Esophagus mucosa (tissue), 1 donor: ENCODE data around the gene ANAPC4. TPM values are rescaled to one million over a fixed set of nuclear protein-coding genes. Genes with fewer than 3 reads are reported as not detected.
"Not testable (repeated sequence)": the region's sequence is repeated elsewhere in the genome, so short reads cannot be mapped to it uniquely, and the experiment has no call there.

Source experiments
- ATAC-seq: fragments of 200-7000 bp; cut with Tn5 transposase; one replicate; pipeline ENCODE4 v1.9.1; 2020
- total RNA-seq: library from RNA; stranded (reverse); gene quantifications from one replicate; pipeline ENCODE4 v1.2.4, GENCODE V29; 2023
- donor health status: DM: yes; HTN: yes; CAD: no.

ANAPC4 gene
- 19.9 TPM for total RNA-seq

- peak; percentile 98 for ATAC-seq
Measured at GRCh38 chr4:25376754-25377571, at the start of gene ANAPC4. Gene ANAPC4, plus strand, starts transcription at chr4:25377263. Its CDS starts 165 bp downstream, at chr4:25377428.

GRCh38 chr4:25328463-25328862 lies 48.6 kb upstream of the ANAPC4 start:
- not testable (repeated sequence) for ATAC-seq

GRCh38 chr4:25330335-25330734 lies 46.7 kb upstream of the ANAPC4 start:
- ATAC-seq: no peak

GRCh38 chr4:25330905-25331808 lies 45.9 kb upstream of the ANAPC4 start:
- ATAC-seq: no peak

GRCh38 chr4:25343671-25344070 lies 33.4 kb upstream of the ANAPC4 start:
- no peak for ATAC-seq

GRCh38 chr4:25345744-25346143 lies 31.3 kb upstream of the ANAPC4 start:
- ATAC-seq: no peak

- ATAC-seq: no peak
Measured at GRCh38 chr4:25346913-25347312, 30.1 kb upstream of the ANAPC4 start.

GRCh38 chr4:25347473-25347872 lies 29.6 kb upstream of the ANAPC4 start:
- ATAC-seq: no peak

GRCh38 chr4:25347971-25348370 lies 29.1 kb upstream of the ANAPC4 start:
- ATAC-seq: no peak

- ATAC-seq: no peak
Measured at GRCh38 chr4:25350561-25350960, 26.5 kb upstream of the ANAPC4 start.

- no peak for ATAC-seq
Measured at GRCh38 chr4:25351777-25352416, 25.2 kb upstream of the ANAPC4 start.

- ATAC-seq: no peak
Measured at GRCh38 chr4:25356068-25356467, 21.0 kb upstream of the ANAPC4 start.

- peak; percentile 89 for ATAC-seq
Measured at GRCh38 chr4:25358515-25359275, 18.4 kb upstream of the ANAPC4 start.

- no peak for ATAC-seq
Measured at GRCh38 chr4:25361253-25361652, 15.8 kb upstream of the ANAPC4 start.

- no peak for ATAC-seq
Measured at GRCh38 chr4:25367004-25367621, 9.9 kb upstream of the ANAPC4 start.

GRCh38 chr4:25367877-25368276 lies 9.2 kb upstream of the ANAPC4 start:
- no peak for ATAC-seq

- no peak for ATAC-seq
Measured at GRCh38 chr4:25368315-25368714, 8.7 kb upstream of the ANAPC4 start.

- ATAC-seq: no peak
Measured at GRCh38 chr4:25370242-25370641, 6.8 kb upstream of the ANAPC4 start.

GRCh38 chr4:25372549-25372948 lies 4.5 kb upstream of the ANAPC4 start:
- ATAC-seq: not testable (repeated sequence)

GRCh38 chr4:25377572-25378436 lies 741 bp downstream of the ANAPC4 start:
- ATAC-seq: no peak

GRCh38 chr4:25378437-25378743 lies 1.3 kb downstream of the ANAPC4 start:
- ATAC-seq: no peak
